Spleen (tissue), 7 donors: ENCODE results near the gene ABCD2.

ENCODE experiments used
- POLR2A ChIP-seq, 3 donors: fragments of 450-650 bp; IDR thresholded peaks; one replicate each; pipeline ENCODE4 v1.5.1; 2017; ENCODE audit warnings: antibody characterized with exemption in 3 of 3, mild to moderate bottlenecking in 1 of 3
- POLR2AphosphoS5 ChIP-seq, 3 donors: sonication (generic); formaldehyde crosslinking; IDR thresholded peaks; one replicate each; pipeline ENCODE4 v1.5.1; 2017; ENCODE audit warnings: antibody characterized with exemption in 3 of 3
- TF ChIP-seq, protein P1 (sequence below), 11 experiments: fragments of 200-600 bp in 7 of 11; fragments of 450-650 bp in 4 of 11; sonication (generic) in 4 of 11; IDR thresholded peaks in 8 of 11; conservative IDR thresholded peaks in 3 of 11; 1 replicate in 7 of 11; 2 replicates in 4 of 11; pipeline versions ENCODE4 v1.4.0 to v1.8.0; 2016 to 2021; ENCODE audit warnings: antibody characterized with exemption in 11 of 11, inconsistent platforms in 4 of 11, mild to moderate bottlenecking in 1 of 11
- donor health status: DM: no; HTN: no; CAD: no; lungs with moderate emphysema.
- donor health status: DM: no; HTN: no; CAD: no.
- donor health status: DM: no; HTN: no; CAD: no.

GRCh38 chr12:39623919-39624318, 4.3 kb upstream of the ABCD2 start:
- TF ChIP-seq, protein P1, sequence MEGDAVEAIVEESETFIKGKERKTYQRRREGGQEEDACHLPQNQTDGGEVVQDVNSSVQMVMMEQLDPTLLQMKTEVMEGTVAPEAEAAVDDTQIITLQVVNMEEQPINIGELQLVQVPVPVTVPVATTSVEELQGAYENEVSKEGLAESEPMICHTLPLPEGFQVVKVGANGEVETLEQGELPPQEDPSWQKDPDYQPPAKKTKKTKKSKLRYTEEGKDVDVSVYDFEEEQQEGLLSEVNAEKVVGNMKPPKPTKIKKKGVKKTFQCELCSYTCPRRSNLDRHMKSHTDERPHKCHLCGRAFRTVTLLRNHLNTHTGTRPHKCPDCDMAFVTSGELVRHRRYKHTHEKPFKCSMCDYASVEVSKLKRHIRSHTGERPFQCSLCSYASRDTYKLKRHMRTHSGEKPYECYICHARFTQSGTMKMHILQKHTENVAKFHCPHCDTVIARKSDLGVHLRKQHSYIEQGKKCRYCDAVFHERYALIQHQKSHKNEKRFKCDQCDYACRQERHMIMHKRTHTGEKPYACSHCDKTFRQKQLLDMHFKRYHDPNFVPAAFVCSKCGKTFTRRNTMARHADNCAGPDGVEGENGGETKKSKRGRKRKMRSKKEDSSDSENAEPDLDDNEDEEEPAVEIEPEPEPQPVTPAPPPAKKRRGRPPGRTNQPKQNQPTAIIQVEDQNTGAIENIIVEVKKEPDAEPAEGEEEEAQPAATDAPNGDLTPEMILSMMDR (IDR thresholded peaks at IDR 0.05 in 8 of 11, conservative IDR thresholded peaks at IDR 0.05 in 3 of 11), result no peak
- TF ChIP-seq POLR2A (IDR thresholded peaks at IDR 0.05) (no peak), POLR2AphosphoS5 (IDR thresholded peaks at IDR 0.05) (no peak)
